ENCODE results near the gene TMEM260.
"Not testable (repeated sequence)": the region's sequence is repeated elsewhere in the genome, so short reads cannot be mapped to it uniquely, and the experiment has no call there.

TMEM260 gene

GRCh38 chr14:56678838-56679237 lies 99.2 kb downstream of the TMEM260 start:
- no peak for DNase-seq

GRCh38 chr14:56686416-56686815 lies 106.8 kb downstream of the TMEM260 start:
- peak; percentile 90 for DNase-seq

- peak; percentile 70 for DNase-seq
Measured at GRCh38 chr14:56687123-56687522, 107.5 kb downstream of the TMEM260 start.

GRCh38 chr14:56694609-56695008 lies 115.0 kb downstream of the TMEM260 start:
- peak; percentile 39 for DNase-seq

- DNase-seq, result not testable (repeated sequence)
Measured at GRCh38 chr14:56695216-56695615, 115.6 kb downstream of the TMEM260 start.

Measured in NCI-H69 (cell line).